ENCODE data around the gene KCTD8. TPM values are rescaled to one million over a fixed set of nuclear protein-coding genes. Genes with fewer than 3 reads are reported as not detected.
A peak's percentile ranks its signal among the peaks of the same experiment; 100 is the strongest.

KCTD8 gene
- total RNA-seq, 1 experiment from 2014 or later: 3.8 TPM

DNA sequence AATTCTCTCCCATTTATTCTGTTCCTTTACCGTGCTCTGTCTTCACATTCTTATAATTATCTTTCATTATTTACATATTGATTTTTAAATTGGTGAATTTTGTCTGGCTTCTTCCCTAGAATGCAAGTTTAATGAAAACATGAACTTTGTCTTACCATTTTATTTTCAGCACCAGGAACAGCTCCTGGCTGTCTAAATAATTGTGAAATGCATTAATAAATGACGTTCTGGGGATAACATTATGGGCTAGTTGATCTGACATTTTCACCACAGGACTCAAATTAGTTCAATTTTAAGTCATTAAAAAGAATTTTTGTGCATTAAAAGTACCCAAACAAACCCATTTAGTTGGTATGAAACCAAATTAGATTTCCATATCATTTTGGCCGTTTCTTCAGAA, 97.5 kb downstream of the KCTD8 start:
- H3K36me3 Mint-ChIP-seq: no peaks in the 10 kb centered on the region
- ChIA-PET POLR2A (no interaction called here), CTCF (no interaction called here)
- no peak for DNase-seq (ENCODE audit: low spot score)
- no peak overlapping the region for H3K27ac Mint-ChIP-seq
- no peaks in the 10 kb centered on the region for H3K27me3 Mint-ChIP-seq (ENCODE audit: low read depth)
- ATAC-seq: no peak
- H3K9me3 Mint-ChIP-seq: 0 out of 2 replicates have a peak, but pooled peaks cover 4% of the 10 kb centered on the region
- H3K4me1 Mint-ChIP-seq: 0 out of 2 replicates have a peak, but pooled peaks cover 3% of the 10 kb centered on the region
- TF ChIP-seq ELF4 (CRISPR knock-in tag; IDR thresholded peaks at IDR 0.05; ENCODE audit: low read depth) (no peak), JUN (CRISPR knock-in tag; IDR thresholded peaks at IDR 0.05) (no peak), ZNF263 (CRISPR knock-in tag; IDR thresholded peaks at IDR 0.05; ENCODE audit: low read depth) (no peak)
- TF ChIP-seq, protein P1, sequence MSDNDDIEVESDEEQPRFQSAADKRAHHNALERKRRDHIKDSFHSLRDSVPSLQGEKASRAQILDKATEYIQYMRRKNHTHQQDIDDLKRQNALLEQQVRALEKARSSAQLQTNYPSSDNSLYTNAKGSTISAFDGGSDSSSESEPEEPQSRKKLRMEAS (CRISPR knock-in tag; IDR thresholded peaks at IDR 0.05): no peak
- H3K4me3 Mint-ChIP-seq: no peak overlapping the region

DNA sequence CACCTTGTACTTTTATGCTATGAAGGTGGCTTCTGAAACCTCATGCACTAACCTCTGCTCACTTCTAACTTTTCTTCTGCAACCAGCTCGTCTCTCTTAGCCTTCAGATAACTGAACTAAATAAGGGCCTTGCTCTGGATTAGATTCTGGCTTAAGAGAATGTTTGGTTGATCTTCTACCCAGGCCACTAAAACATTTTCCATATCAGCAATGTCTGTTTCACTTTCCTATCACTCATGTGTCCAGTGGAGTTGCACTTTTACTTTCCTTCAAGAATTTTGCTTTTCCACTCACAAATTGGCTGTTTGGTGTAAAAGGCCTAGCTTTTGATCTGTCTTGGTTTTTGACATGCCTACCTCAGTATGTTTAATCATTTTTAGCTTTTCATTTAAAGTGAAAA, 105.8 kb downstream of the KCTD8 start:
- TF ChIP-seq, protein P2, sequence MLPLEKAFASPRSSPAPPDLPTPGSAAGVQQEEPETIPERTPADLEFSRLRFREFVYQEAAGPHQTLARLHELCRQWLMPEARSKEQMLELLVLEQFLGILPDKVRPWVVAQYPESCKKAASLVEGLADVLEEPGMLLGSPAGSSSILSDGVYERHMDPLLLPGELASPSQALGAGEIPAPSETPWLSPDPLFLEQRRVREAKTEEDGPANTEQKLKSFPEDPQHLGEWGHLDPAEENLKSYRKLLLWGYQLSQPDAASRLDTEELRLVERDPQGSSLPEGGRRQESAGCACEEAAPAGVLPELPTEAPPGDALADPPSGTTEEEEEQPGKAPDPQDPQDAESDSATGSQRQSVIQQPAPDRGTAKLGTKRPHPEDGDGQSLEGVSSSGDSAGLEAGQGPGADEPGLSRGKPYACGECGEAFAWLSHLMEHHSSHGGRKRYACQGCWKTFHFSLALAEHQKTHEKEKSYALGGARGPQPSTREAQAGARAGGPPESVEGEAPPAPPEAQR (CRISPR knock-in tag; IDR thresholded peaks at IDR 0.05): no peak
- TF ChIP-seq, protein P3, sequence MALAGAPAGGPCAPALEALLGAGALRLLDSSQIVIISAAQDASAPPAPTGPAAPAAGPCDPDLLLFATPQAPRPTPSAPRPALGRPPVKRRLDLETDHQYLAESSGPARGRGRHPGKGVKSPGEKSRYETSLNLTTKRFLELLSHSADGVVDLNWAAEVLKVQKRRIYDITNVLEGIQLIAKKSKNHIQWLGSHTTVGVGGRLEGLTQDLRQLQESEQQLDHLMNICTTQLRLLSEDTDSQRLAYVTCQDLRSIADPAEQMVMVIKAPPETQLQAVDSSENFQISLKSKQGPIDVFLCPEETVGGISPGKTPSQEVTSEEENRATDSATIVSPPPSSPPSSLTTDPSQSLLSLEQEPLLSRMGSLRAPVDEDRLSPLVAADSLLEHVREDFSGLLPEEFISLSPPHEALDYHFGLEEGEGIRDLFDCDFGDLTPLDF (CRISPR knock-in tag; IDR thresholded peaks at IDR 0.05): no peak
- no peaks in the 10 kb centered on the region for H3K27me3 Mint-ChIP-seq (ENCODE audit: low read depth)
- POLR2A ChIA-PET: interaction anchor here (0.7 to 0.9 kb wide), 2 partner anchors 106 to 591 kb away, joined by 3 to 5 read pairs; partner anchors contain the start of gene KCTD8
- peaks cover 23% of the 10 kb centered on the region for H3K4me1 Mint-ChIP-seq
- CTCF ChIA-PET: no interaction called here
- H3K4me3 Mint-ChIP-seq: no peak overlapping the region
- no peak for DNase-seq (ENCODE audit: low spot score)
- no peak for ATAC-seq
- no peaks in the 10 kb centered on the region for H3K36me3 Mint-ChIP-seq
- peak overlapping the region; percentile 63; the same call in 1 of the 2 replicates for H3K27ac Mint-ChIP-seq
- H3K9me3 Mint-ChIP-seq: peaks cover 10% of the 10 kb centered on the region

DNA sequence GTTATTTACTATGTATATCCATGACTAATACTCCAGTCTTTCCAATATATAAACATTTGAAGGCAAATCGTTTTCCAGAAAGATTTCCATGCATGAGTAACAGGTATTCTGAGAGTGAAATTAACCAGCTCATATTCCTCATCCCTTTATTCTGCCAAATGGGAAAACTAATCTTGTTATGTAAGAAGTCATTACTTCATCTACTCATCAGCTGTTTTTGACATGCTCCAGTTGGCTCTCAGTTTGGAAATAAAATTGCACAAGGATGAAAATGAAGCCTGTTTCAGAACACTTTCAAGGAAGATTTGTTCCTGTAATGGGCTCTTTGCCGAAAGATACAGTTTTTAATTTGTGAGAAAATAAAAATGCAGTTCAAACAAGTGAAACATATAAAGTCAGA, 121.9 kb downstream of the KCTD8 start:
- TF ChIP-seq, protein P1 (CRISPR knock-in tag; IDR thresholded peaks at IDR 0.05): no peak
- TF ChIP-seq, protein P4, sequence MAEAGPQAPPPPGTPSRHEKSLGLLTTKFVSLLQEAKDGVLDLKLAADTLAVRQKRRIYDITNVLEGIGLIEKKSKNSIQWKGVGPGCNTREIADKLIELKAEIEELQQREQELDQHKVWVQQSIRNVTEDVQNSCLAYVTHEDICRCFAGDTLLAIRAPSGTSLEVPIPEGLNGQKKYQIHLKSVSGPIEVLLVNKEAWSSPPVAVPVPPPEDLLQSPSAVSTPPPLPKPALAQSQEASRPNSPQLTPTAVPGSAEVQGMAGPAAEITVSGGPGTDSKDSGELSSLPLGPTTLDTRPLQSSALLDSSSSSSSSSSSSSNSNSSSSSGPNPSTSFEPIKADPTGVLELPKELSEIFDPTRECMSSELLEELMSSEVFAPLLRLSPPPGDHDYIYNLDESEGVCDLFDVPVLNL (CRISPR knock-in tag; IDR thresholded peaks at IDR 0.05; ENCODE audit: borderline replicate concordance, low read depth): no peak
- TF ChIP-seq RORB (CRISPR knock-in tag; IDR thresholded peaks at IDR 0.05): no peak
- ATAC-seq: no peak
- CTCF ChIA-PET: no interaction called here
- Mint-ChIP-seq H3K27me3 (ENCODE audit: low read depth) (no peaks in the 10 kb centered on the region), H3K4me3 (no peak overlapping the region), H3K4me1 (peaks cover 19% of the 10 kb centered on the region), H3K36me3 (no peaks in the 10 kb centered on the region), H3K27ac (no peak overlapping the region), H3K9me3 (no peaks in the 10 kb centered on the region)
- no peak for DNase-seq (ENCODE audit: low spot score)
- POLR2A ChIA-PET: no interaction called here

DNA sequence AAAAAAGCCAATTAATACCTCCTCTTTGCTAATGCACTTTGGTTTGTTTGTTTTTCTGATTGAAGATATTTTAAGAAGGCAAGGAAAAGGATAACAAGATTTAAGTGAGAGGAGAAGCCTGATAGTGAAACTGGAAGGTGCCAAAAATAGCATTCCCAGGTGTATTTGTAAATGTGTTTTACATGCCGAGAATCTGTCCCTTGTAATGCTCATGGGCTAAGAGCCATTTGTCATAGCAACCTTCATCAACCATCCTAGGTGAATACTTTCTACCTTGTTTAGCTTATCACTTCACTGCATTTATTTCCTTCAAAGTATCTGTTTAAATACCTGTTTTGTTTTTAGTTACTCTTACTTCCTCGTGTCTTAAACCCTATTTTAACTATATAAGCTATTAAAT, 127.8 kb downstream of the KCTD8 start:
- POLR2A ChIA-PET: interaction anchor here (0.8 kb wide), 1 partner anchor 1199 kb away, joined by 3 read pairs; no protein-coding TSS in a partner anchor
- H3K27me3 Mint-ChIP-seq (ENCODE audit: low read depth): no peaks in the 10 kb centered on the region
- TF ChIP-seq, protein P5, sequence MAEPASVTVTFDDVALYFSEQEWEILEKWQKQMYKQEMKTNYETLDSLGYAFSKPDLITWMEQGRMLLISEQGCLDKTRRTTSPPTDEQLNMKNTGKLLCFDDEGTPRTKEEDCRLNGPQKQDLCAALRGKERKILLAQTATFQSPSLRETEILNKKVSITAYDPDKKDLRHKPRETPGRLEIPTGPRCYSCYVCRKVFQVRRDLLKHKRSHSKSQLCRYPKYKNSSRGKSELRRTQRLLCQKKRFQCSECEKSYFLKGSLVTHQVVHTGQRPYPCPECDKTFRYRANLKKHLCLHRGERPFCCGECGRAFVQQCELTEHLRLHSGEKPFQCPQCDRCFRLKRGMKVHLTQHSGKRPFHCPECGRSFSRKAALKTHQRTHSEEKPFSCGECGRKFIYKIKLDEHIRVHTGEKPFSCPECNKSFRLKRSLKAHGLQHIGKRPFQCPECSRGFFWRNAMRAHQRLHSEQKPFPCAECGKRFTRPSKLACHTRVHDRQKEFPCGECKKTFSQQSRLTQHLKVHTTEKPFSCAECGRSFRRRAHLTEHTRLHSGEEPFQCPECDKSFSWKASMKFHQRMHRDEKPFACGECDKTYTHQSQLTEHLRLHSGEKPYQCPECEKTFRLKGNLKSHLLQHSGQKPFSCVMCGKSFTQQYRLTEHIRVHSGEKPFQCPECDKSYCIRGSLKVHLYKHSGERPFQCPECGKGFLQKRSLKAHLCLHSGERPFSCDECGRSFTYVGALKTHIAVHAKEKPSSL (CRISPR knock-in tag; conservative IDR thresholded peaks at IDR 0.05): no peak
- TF ChIP-seq CBFB (CRISPR knock-in tag; IDR thresholded peaks at IDR 0.05; ENCODE audit: low read depth): no peak
- ATAC-seq: no peak
- peaks cover 15% of the 10 kb centered on the region for H3K4me1 Mint-ChIP-seq
- no peak for DNase-seq (ENCODE audit: low spot score)
- H3K9me3 Mint-ChIP-seq: no peaks in the 10 kb centered on the region; the same call in 1 of the 2 replicates
- no peaks in the 10 kb centered on the region for H3K36me3 Mint-ChIP-seq
- no peak overlapping the region for H3K4me3 Mint-ChIP-seq
- CTCF ChIA-PET: no interaction called here
- no peak overlapping the region for H3K27ac Mint-ChIP-seq
